ENCODE results near the gene HIPK2. TPM values are rescaled to one million over a fixed set of nuclear protein-coding genes. Genes with fewer than 3 reads are reported as not detected.

The HIPK2 gene
- total RNA-seq, 4 donors from 2014 or later = 13.6 to 21.8 (median 18.2) TPM

GRCh38 chr7:139697056-139697455 lies 80.7 kb downstream of the HIPK2 start:
- Histone ChIP-seq H3K4me3 (no peak overlapping the region), H3K27me3 (no peaks in the 10 kb centered on the region), H3K36me3 (no peaks in the 10 kb centered on the region), H3K4me1 (peaks cover 12% of the 10 kb centered on the region), H3K27ac (no peak overlapping the region), H3K9me3 (no peaks in the 10 kb centered on the region)
- WGBS = 90% methylated on average over 10 of the region's 10 CpGs
- TF ChIP-seq POLR2AphosphoS5 (IDR thresholded peaks at IDR 0.05) (no peak), CTCF (IDR thresholded peaks at IDR 0.05) (no peak), EP300 (IDR thresholded peaks at IDR 0.05) (no peak), POLR2A (IDR thresholded peaks at IDR 0.05) (no peak)
- no peak for DNase-seq (ENCODE audit: low spot score in 2 of 2)

DNA sequence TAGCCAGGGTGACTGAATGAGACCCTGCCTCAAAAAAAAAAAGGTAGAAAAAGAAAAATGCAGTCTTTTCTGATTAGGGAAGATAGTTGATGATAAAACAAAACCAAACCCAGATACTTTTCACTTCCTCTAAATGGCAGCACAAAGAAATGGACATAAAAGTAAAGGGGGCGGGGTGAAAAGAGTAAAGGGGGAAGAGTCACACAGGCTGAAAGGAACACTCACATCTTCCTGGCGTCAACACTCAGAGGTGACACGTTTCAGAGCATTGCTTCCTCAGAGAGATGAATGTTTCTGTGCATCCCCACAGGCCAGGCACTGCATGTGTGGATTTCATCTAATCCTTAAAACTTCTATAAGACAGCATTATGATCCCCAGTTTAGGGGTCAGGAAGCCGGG lies 81.2 kb downstream of the HIPK2 start:
- Histone ChIP-seq H3K9me3 (no peaks in the 10 kb centered on the region), H3K4me3 (no peak overlapping the region), H3K27me3 (no peaks in the 10 kb centered on the region), H3K36me3 (no peaks in the 10 kb centered on the region), H3K27ac (no peak overlapping the region), H3K4me1 (peaks cover 17% of the 10 kb centered on the region)
- TF ChIP-seq EP300 (IDR thresholded peaks at IDR 0.05) = no peak
- no peak for TF ChIP-seq POLR2AphosphoS5 (IDR thresholded peaks at IDR 0.05)
- no peak for TF ChIP-seq CTCF (IDR thresholded peaks at IDR 0.05)
- no peak for TF ChIP-seq POLR2A (IDR thresholded peaks at IDR 0.05)
- no peak for DNase-seq (ENCODE audit: low spot score in 2 of 2)
- 66% methylated on average over 4 of the region's 4 CpGs for WGBS

- no peaks in the 10 kb centered on the region for H3K27me3 ChIP-seq
- H3K9me3 ChIP-seq = no peaks in the 10 kb centered on the region
- H3K36me3 ChIP-seq = no peaks in the 10 kb centered on the region
- WGBS = 76% methylated on average over 1 of the region's 1 CpG
- no peak overlapping the region for H3K4me3 ChIP-seq
- TF ChIP-seq POLR2A (IDR thresholded peaks at IDR 0.05) (no peak), POLR2AphosphoS5 (IDR thresholded peaks at IDR 0.05) (no peak), CTCF (IDR thresholded peaks at IDR 0.05) (no peak), EP300 (IDR thresholded peaks at IDR 0.05) (no peak)
- H3K27ac ChIP-seq = no peak overlapping the region
- H3K4me1 ChIP-seq = peaks cover 21% of the 10 kb centered on the region
- DNase-seq (ENCODE audit: low spot score in 2 of 2) = no peak
Observed at GRCh38 chr7:139695588-139695987, 82.2 kb downstream of the HIPK2 start.

DNA sequence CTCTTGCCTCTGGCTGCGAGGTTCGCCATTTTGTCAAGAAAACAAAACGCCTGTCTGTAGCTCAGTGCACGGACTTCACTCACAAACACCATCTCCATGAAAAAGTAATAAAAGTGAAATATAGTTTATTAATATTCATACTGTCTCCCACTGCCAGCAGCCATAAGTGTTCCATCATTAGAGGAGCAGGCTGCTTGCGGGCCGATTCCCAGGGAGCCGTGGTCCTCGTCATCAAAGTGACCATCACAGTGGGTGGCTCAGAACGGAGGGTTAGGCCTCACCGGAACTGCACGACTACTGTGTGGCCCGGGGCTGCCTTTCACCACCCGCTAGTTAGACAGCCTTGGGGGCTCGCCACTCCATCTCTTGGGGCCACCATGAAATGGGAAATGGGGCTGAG lies 82.7 kb downstream of the HIPK2 start:
- WGBS = 91% methylated on average over 14 of the region's 14 CpGs
- no peaks in the 10 kb centered on the region for H3K27me3 ChIP-seq
- H3K27ac ChIP-seq = no peak overlapping the region
- peaks cover under 1% of the 10 kb centered on the region for H3K36me3 ChIP-seq
- no peak overlapping the region for H3K4me3 ChIP-seq
- H3K4me1 ChIP-seq = peaks cover 21% of the 10 kb centered on the region
- TF ChIP-seq POLR2AphosphoS5 (IDR thresholded peaks at IDR 0.05) (no peak), CTCF (IDR thresholded peaks at IDR 0.05) (no peak), EP300 (IDR thresholded peaks at IDR 0.05) (no peak), POLR2A (IDR thresholded peaks at IDR 0.05) (no peak)
- no peaks in the 10 kb centered on the region for H3K9me3 ChIP-seq
- DNase-seq (ENCODE audit: low spot score in 2 of 2) = no peak

DNA sequence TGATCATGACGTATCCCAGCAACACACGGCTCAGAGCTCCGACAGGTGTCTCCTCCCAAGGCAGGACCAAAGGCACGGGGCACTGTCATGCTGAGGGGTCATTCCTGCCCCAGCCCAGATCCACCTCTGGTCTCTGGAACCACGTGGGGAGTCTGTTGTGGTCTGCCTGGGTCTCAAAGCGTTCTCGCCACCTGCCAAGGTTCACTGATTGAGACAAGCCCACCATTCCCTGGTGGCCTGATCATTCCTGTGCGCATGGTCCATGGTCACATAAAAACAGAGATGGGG lies 83.5 kb downstream of the HIPK2 start:
- Histone ChIP-seq H3K27ac (no peak overlapping the region), H3K27me3 (no peaks in the 10 kb centered on the region), H3K36me3 (peaks cover 4% of the 10 kb centered on the region), H3K9me3 (no peaks in the 10 kb centered on the region), H3K4me1 (peaks cover 21% of the 10 kb centered on the region), H3K4me3 (no peak overlapping the region)
- TF ChIP-seq EP300 (IDR thresholded peaks at IDR 0.05) = no peak
- no peak for TF ChIP-seq POLR2A (IDR thresholded peaks at IDR 0.05)
- no peak for TF ChIP-seq CTCF (IDR thresholded peaks at IDR 0.05)
- no peak for TF ChIP-seq POLR2AphosphoS5 (IDR thresholded peaks at IDR 0.05)
- WGBS = 100% methylated on average over 6 of the region's 8 CpGs
- no peak for DNase-seq (ENCODE audit: low spot score in 2 of 2)
